K562 (cell line): Measurements from ENCODE around the gene DPEP1. TPM values are rescaled to one million over a fixed set of nuclear protein-coding genes. Genes with fewer than 3 reads are reported as not detected.

Source experiments
- ATAC-seq: fragments of 200-7000 bp; cut with Tn5 transposase; 3 replicates; pipeline ENCODE4 v1.9.1; 2020; ENCODE audit warnings: moderate library complexity
- BruUV-seq: library from RNA; stranded (reverse); fragments of 400-500 nt; replicated peaks from 2 replicates; lab custom pipeline; 2021; lab: Mats Ljungman, UMichigan
- CTCF ChIA-PET: fragments of 300-600 bp; formaldehyde crosslinking; extraction: SDS; loops from one replicate; lab custom pipeline; 2021; ENCODE audit warnings: low intra/inter-chr PET ratio; lab: Yijun Ruan, JAX
- POLR2A ChIA-PET: fragments of 300-600, 350-650 bp; sonication (Branson Sonifier 250); formaldehyde crosslinking; extraction: SDS; loops from one replicate; lab custom pipeline; 2021; ENCODE audit warnings: antibody characterized with exemption, inconsistent platforms; lab: Yijun Ruan, JAX
- DNase-seq, 4 experiments: peaks; one replicate each; pipeline versions ENCODE4 v3.0.0 to v3.0.0-alpha.2; 2011 to 2018; ENCODE audit warnings: low spot score in 3 of 4, mixed read lengths in 3 of 4; ENCODE audit errors: extremely low read depth in 1 of 4
- FAIRE-seq: peaks from 2 replicates; lab custom pipeline; 2011; peaks lifted over from hg19 to GRCh38; lab: Jason Lieb, UNC
- H2AFZ ChIP-seq: 2 replicates; pipeline ENCODE4 v1.6.0; 2011; ENCODE audit warnings: low read depth, low read length, control low read depth, inconsistent platforms
- H3K27ac ChIP-seq: fragments of 200-600 bp; 3 replicates; pipeline ENCODE4 v1.8.0; 2011; ENCODE audit warnings: low read depth, mild to moderate bottlenecking, control low read depth, inconsistent platforms, low read length, moderate library complexity, mixed read lengths; ENCODE audit errors: extremely low read depth
- H3K27me3 ChIP-seq, 2 experiments: fragments of 300-600 bp in 1 of 2; 2 replicates in 1 of 2; 3 replicates in 1 of 2; pipeline versions ENCODE4 v1.6.0 to v1.8.0; 2011; ENCODE audit warnings: inconsistent platforms in 2 of 2, low read length in 2 of 2, mild to moderate bottlenecking in 1 of 2, mixed read lengths in 1 of 2, moderate library complexity in 1 of 2; ENCODE audit not compliant: control insufficient read depth in 2 of 2, insufficient read depth in 2 of 2
- H3K36me3 ChIP-seq: fragments of 300-600 bp; 3 replicates; pipeline ENCODE4 v1.8.0; 2011; ENCODE audit warnings: mild to moderate bottlenecking, low read length, inconsistent platforms; ENCODE audit not compliant: control insufficient read depth, insufficient read depth
- H3K4me1 ChIP-seq, 2 experiments: fragments of 200-600 bp in 1 of 2; replicated peaks in 1 of 2; 2 replicates in 1 of 2; 3 replicates in 1 of 2; pipeline versions ENCODE4 v1.5.1 to v1.8.0; 2011; ENCODE audit warnings: inconsistent platforms in 2 of 2, low read length in 2 of 2, mild to moderate bottlenecking in 1 of 2, mixed read lengths in 1 of 2, moderate library complexity in 1 of 2; ENCODE audit not compliant: control insufficient read depth in 2 of 2, insufficient read depth in 2 of 2
- H3K4me2 ChIP-seq: 2 replicates; pipeline ENCODE4 v1.6.1; 2011; ENCODE audit warnings: low read length, control low read depth, inconsistent platforms, mixed read lengths; ENCODE audit not compliant: insufficient read depth
- H3K4me3 ChIP-seq: fragments of 200-600 bp; sonication (generic), shearing (Covaris generic); 2 replicates; pipeline ENCODE4 v1.5.1; 2016; ENCODE audit warnings: control low read depth, inconsistent platforms
- H3K79me2 ChIP-seq: fragments of 200-600 bp; 3 replicates; pipeline ENCODE4 v1.8.0; 2011; ENCODE audit warnings: low read length, inconsistent platforms; ENCODE audit not compliant: control insufficient read depth, insufficient read depth
- H3K9ac ChIP-seq, 2 experiments: 2 replicates each; pipeline versions ENCODE4 v1.6.0 to v1.6.1; 2011; ENCODE audit warnings: low read depth in 2 of 2, low read length in 2 of 2, control low read depth in 1 of 2, inconsistent platforms in 1 of 2, mild to moderate bottlenecking in 1 of 2, mixed read lengths in 1 of 2; ENCODE audit not compliant: insufficient read depth in 1 of 2
- H3K9me1 ChIP-seq: one replicate; pipeline ENCODE4 v1.6.0; 2011; ENCODE audit warnings: inconsistent platforms, mild to moderate bottlenecking, low read length, moderate library complexity; ENCODE audit not compliant: control insufficient read depth, insufficient read depth
- H3K9me3 ChIP-seq: replicated peaks from 2 replicates; pipeline ENCODE4 v1.5.1; 2011; ENCODE audit warnings: low read depth, low read length, inconsistent platforms; ENCODE audit not compliant: control insufficient read depth, insufficient read depth
- H4K20me1 ChIP-seq: replicated peaks from 2 replicates; pipeline ENCODE4 v1.6.1; 2011; ENCODE audit warnings: low read length, inconsistent platforms, mixed read lengths; ENCODE audit not compliant: control insufficient read depth, insufficient read depth
- ARID4B ChIP-seq: sonication (generic); formaldehyde crosslinking; IDR thresholded peaks from 2 replicates; pipeline ENCODE4 v1.8.0; 2022; ENCODE audit warnings: mild to moderate bottlenecking, missing genetic modification reagents
- BRF2 ChIP-seq: IDR thresholded peaks from 3 replicates; pipeline ENCODE4 v1.6.1; 2011; ENCODE audit warnings: borderline replicate concordance, mild to moderate bottlenecking; ENCODE audit not compliant: insufficient read length, insufficient read depth
- CREM ChIP-seq: IDR thresholded peaks from 2 replicates; pipeline ENCODE4 v1.6.1; 2014; ENCODE audit warnings: antibody characterized with exemption, low read depth
- ETV1 ChIP-seq: fragments of 450-650 bp; conservative IDR thresholded peaks from 2 replicates; pipeline ENCODE4 v1.6.1; 2016; ENCODE audit warnings: missing genetic modification characterization, control low read depth, low read depth, missing compliant biosample characterization
- ILF3 ChIP-seq: fragments of 450-650 bp; IDR thresholded peaks from 2 replicates; pipeline ENCODE4 v1.6.1; 2018; ENCODE audit warnings: antibody characterized with exemption, mild to moderate bottlenecking, moderate library complexity, borderline replicate concordance
- SETDB1 ChIP-seq: IDR thresholded peaks from one replicate; pipeline ENCODE4 v1.6.1; 2012; ENCODE audit warnings: low read length, control low read depth, inconsistent platforms
- ZNF217 ChIP-seq: sonication (generic); formaldehyde crosslinking; IDR thresholded peaks from 2 replicates; pipeline ENCODE4 v1.8.0; 2022; ENCODE audit warnings: mild to moderate bottlenecking, missing genetic modification reagents
- WGBS: fragments of 100-300 bp; shearing (Covaris generic); methylation state at CpG from one replicate; pipeline ENCODE4 v1.1.6; 2016; ENCODE audit warnings: low coverage, mixed read lengths; ENCODE audit not compliant: insufficient coverage; ENCODE audit errors: missing lambda C conversion rate; 5-methylcytosine and 5-hydroxymethylcytosine counted together
- in situ Hi-C: fragments of 300-500 bp; cut with MboI; formaldehyde crosslinking; loops from 4 replicates; pipeline ENCODE4 v1.15.0; 2018; ENCODE audit warnings: inconsistent platforms, mixed read lengths
- intact Hi-C: fragments of 100-400 bp; cut with micrococcal nuclease; formaldehyde crosslinking; loops from 2 replicates; pipeline ENCODE4 v1.14.2; 2022
- polyA plus RNA-seq, 8 experiments: library from polyadenylated mRNA; depleted of rRNA in 4 of 8; stranded (reverse) in 5 of 8; unstranded in 3 of 8; fragments of >200 nt; fragmentation: Nextera tagmentation in 2 of 8; fragmentation: Illumina TruSeq in 1 of 8; extraction: Ambion mirVana in 2 of 8; extraction: Trizol in 1 of 8; gene quantifications; 2 replicates each; pipeline versions ENCODE4 v1.2.1 to v1.2.3, GENCODE V29; 2011 to 2014; ENCODE audit warnings: inconsistent platforms in 1 of 8, missing spikeins in 1 of 8
- total RNA-seq, 7 experiments: library from RNA; depleted of rRNA in 6 of 7; stranded (reverse); fragments of >200 nt in 6 of 7; fragmentation: Illumina TruSeq in 2 of 7; extraction: Trizol in 2 of 7; gene quantifications; 2 replicates each; pipeline versions ENCODE4 v1.2.1 to v1.2.3, GENCODE V29; 2011 to 2021; ENCODE audit warnings: low replicate concordance in 1 of 7
- TF ChIP-seq, protein P1 (sequence below): fragments of 250-450 bp; sonication (Bioruptor Pico); IDR thresholded peaks from 2 replicates; pipeline ENCODE4 v1.8.0; 2021; ENCODE audit warnings: moderate library complexity, mild to moderate bottlenecking, inconsistent platforms
- TF ChIP-seq, protein P2 (sequence below): fragments of 450-650 bp; conservative IDR thresholded peaks from 2 replicates; pipeline ENCODE4 v1.6.1; 2016; ENCODE audit warnings: missing genetic modification characterization, low read depth, mild to moderate bottlenecking, control low read depth, missing compliant biosample characterization

The DPEP1 gene
- total and polyA plus RNA-seq, 9 of the 15 experiments (the other 6 are each of a cell fraction or from before 2014, with no cell fraction given): 0.14 to 0.31 (median 0.20) TPM; not detected in 6

DNA sequence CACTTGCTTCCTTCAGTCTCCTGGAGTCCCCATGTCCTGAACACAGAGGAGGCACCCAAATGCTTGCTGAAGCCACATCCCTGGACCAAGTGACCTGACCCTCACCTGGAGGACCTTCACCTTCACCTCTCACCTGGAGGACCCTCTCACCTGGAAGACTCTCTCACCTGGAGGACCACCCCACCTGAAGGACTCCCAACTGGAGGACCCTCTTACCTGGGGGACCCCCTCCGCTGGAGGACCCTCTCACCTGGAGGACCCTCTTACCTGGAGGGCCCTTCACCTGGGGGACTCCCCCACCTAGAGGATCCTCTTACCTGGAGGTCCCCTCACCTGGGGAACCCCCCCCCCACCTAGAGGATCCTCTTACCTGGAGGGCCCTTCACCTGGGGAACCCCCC is 72.5 kb downstream of the DPEP1 start (continued):
- TF ChIP-seq, protein P1, sequence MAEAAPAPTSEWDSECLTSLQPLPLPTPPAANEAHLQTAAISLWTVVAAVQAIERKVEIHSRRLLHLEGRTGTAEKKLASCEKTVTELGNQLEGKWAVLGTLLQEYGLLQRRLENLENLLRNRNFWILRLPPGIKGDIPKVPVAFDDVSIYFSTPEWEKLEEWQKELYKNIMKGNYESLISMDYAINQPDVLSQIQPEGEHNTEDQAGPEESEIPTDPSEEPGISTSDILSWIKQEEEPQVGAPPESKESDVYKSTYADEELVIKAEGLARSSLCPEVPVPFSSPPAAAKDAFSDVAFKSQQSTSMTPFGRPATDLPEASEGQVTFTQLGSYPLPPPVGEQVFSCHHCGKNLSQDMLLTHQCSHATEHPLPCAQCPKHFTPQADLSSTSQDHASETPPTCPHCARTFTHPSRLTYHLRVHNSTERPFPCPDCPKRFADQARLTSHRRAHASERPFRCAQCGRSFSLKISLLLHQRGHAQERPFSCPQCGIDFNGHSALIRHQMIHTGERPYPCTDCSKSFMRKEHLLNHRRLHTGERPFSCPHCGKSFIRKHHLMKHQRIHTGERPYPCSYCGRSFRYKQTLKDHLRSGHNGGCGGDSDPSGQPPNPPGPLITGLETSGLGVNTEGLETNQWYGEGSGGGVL (CRISPR knock-in tag): no peak
- TF ChIP-seq ZNF217 (CRISPR knock-in tag) (no peak), ILF3 (no peak)
- TF ChIP-seq, all 486 proteins: peak for 0

- Histone ChIP-seq H3K4me1 (peaks cover 6 to 30% of the 10 kb centered on the region in 2 experiments), H3K9me3 (0 out of 2 replicates have a peak, but pooled peaks cover 3% of the 10 kb centered on the region), H3K27ac (peak within 1 kb of the TSS; percentile 97), H4K20me1 (0 out of 2 replicates have a peak, but pooled peaks cover 7% of the 10 kb centered on the region), H3K9me1 (no peaks in the 10 kb centered on the region), H3K4me2 (peak within 1 kb of the TSS; percentile 93), H3K4me3 (peak within 1 kb of the TSS; percentile 93), H3K36me3 (peaks cover 33% of the 10 kb centered on the region; the same call in 2 of the 3 replicates), H3K79me2 (peaks cover 25% of the 10 kb centered on the region), H2AFZ (peak within 1 kb of the TSS; percentile 100), H3K9ac (peak within 1 kb of the TSS; percentile 92 to 96), H3K27me3 (no peaks in the 10 kb centered on the region)
- ChIA-PET POLR2A (interaction anchor here (0.6 to 1.5 kb wide), 9 partner anchors 9 to 122 kb away, joined by 3 to 16 read pairs (median 4); no protein-coding TSS in a partner anchor), CTCF (interaction anchor here (0.5 kb wide), 1 partner anchor 261 kb away, joined by 3 read pairs; no protein-coding TSS in a partner anchor)
- FAIRE-seq (peak; percentile 93), DNase-seq (peak; percentile 95 to 99 (median 98)), ATAC-seq (peak; percentile 96)
- in situ Hi-C loops: no loop called here
- under 1% methylated on average over 41 of the region's 67 CpGs for WGBS
- intact Hi-C loops: no loop called here
- BruUV-seq: no TSS peak
- TF ChIP-seq ARID4B (CRISPR knock-in tag) (peak; percentile 88; the same call in 1 of the 2 replicates), SETDB1 (no peak), ETV1 (peak; percentile 62), BRF2 (no peak), CREM (0 out of 2 replicates have a peak, but pooled peaks have one; percentile 6)
- TF ChIP-seq, protein P2, sequence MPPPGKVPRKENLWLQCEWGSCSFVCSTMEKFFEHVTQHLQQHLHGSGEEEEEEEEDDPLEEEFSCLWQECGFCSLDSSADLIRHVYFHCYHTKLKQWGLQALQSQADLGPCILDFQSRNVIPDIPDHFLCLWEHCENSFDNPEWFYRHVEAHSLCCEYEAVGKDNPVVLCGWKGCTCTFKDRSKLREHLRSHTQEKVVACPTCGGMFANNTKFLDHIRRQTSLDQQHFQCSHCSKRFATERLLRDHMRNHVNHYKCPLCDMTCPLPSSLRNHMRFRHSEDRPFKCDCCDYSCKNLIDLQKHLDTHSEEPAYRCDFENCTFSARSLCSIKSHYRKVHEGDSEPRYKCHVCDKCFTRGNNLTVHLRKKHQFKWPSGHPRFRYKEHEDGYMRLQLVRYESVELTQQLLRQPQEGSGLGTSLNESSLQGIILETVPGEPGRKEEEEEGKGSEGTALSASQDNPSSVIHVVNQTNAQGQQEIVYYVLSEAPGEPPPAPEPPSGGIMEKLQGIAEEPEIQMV (tag): peak; percentile 62; the same call in 1 of the 2 replicates
Observed at GRCh38 chr16:89686520-89687091, 73.2 kb downstream of the DPEP1 start, which contains the start of gene CDK10. Gene CDK10 (plus strand): TSS chr16:89686689. CDS start chr16:89686711, 22 bp downstream.
